ENCODE results near the gene TNRC6C.
A peak's percentile ranks its signal among the peaks of the same experiment; 100 is the strongest.

TNRC6C gene

DNA sequence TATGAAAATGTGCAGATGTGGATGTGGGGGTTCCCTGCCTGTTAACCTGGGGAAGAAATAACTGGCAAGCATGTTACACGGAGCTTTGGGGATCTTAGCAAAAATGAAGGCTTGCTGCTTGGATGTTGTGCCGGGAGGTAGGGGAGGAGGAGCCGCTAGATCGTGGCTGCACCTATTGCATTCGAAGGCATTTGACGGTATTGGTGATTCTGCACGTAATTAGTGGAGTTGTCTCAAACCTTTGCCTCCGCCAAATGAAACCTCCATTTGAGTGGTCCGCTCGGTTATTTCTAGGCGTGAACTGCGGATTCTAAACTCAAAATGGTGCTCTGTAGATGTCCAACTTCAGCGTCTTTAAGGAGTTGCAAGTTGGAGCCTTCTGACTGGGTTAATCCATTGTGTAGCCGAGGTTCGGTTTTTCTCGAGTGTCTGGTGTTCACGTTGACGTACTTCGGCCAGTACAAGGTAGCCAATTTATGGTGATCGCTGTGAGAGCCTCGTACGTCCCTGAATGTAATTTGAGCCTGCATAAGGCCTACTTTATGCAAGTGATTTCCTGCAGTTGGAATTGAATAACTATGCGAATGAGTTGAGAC, 1.5 kb downstream of the TNRC6C start (continued):
- TF ChIP-seq, protein P1, sequence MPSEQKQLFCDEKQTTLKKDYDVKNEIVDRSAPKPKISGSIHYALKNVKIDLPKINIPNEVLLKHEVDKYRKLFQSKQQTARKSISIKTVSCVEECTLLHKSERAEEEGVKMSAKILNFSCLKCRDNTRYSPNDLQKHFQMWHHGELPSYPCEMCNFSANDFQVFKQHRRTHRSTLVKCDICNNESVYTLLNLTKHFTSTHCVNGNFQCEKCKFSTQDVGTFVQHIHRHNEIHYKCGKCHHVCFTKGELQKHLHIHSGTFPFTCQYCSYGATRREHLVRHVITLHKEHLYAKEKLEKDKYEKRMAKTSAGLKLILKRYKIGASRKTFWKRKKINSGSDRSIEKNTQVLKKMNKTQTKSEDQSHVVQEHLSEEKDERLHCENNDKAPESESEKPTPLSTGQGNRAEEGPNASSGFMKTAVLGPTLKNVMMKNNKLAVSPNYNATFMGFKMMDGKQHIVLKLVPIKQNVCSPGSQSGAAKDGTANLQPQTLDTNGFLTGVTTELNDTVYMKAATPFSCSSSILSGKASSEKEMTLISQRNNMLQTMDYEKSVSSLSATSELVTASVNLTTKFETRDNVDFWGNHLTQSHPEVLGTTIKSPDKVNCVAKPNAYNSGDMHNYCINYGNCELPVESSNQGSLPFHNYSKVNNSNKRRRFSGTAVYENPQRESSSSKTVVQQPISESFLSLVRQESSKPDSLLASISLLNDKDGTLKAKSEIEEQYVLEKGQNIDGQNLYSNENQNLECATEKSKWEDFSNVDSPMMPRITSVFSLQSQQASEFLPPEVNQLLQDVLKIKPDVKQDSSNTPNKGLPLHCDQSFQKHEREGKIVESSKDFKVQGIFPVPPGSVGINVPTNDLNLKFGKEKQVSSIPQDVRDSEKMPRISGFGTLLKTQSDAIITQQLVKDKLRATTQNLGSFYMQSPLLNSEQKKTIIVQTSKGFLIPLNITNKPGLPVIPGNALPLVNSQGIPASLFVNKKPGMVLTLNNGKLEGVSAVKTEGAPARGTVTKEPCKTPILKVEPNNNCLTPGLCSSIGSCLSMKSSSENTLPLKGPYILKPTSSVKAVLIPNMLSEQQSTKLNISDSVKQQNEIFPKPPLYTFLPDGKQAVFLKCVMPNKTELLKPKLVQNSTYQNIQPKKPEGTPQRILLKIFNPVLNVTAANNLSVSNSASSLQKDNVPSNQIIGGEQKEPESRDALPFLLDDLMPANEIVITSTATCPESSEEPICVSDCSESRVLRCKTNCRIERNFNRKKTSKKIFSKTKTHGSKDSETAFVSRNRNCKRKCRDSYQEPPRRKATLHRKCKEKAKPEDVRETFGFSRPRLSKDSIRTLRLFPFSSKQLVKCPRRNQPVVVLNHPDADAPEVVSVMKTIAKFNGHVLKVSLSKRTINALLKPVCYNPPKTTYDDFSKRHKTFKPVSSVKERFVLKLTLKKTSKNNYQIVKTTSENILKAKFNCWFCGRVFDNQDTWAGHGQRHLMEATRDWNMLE (tag by site-specific recombination; conservative IDR thresholded peaks at IDR 0.05; ENCODE audit: low read depth): no peak
- TF ChIP-seq ZNF354C (tag by site-specific recombination; IDR thresholded peaks at IDR 0.05; ENCODE audit: borderline replicate concordance, low read depth): no peak
- TF ChIP-seq GLI2 (tag by site-specific recombination; IDR thresholded peaks at IDR 0.05; ENCODE audit: borderline replicate concordance, low read depth): no peak
- no peak for TF ChIP-seq BCL11A (tag by site-specific recombination; IDR thresholded peaks at IDR 0.05; ENCODE audit: low read depth)
- TF ChIP-seq ZNF555 (tag by site-specific recombination; conservative IDR thresholded peaks at IDR 0.05): no peak
- TF ChIP-seq, protein P2, sequence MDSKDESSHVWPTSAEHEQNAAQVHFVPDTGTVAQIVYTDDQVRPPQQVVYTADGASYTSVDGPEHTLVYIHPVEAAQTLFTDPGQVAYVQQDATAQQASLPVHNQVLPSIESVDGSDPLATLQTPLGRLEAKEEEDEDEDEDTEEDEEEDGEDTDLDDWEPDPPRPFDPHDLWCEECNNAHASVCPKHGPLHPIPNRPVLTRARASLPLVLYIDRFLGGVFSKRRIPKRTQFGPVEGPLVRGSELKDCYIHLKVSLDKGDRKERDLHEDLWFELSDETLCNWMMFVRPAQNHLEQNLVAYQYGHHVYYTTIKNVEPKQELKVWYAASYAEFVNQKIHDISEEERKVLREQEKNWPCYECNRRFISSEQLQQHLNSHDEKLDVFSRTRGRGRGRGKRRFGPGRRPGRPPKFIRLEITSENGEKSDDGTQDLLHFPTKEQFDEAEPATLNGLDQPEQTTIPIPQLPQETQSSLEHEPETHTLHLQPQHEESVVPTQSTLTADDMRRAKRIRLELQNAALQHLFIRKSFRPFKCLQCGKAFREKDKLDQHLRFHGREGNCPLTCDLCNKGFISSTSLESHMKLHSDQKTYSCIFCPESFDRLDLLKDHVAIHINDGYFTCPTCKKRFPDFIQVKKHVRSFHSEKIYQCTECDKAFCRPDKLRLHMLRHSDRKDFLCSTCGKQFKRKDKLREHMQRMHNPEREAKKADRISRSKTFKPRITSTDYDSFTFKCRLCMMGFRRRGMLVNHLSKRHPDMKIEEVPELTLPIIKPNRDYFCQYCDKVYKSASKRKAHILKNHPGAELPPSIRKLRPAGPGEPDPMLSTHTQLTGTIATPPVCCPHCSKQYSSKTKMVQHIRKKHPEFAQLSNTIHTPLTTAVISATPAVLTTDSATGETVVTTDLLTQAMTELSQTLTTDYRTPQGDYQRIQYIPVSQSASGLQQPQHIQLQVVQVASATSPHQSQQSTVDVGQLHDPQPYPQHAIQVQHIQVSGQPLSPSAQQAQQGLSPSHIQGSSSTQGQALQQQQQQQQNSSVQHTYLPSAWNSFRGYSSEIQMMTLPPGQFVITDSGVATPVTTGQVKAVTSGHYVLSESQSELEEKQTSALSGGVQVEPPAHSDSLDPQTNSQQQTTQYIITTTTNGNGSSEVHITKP (tag by site-specific recombination; IDR thresholded peaks at IDR 0.05): peak; percentile 96
- TF ChIP-seq, protein P3, sequence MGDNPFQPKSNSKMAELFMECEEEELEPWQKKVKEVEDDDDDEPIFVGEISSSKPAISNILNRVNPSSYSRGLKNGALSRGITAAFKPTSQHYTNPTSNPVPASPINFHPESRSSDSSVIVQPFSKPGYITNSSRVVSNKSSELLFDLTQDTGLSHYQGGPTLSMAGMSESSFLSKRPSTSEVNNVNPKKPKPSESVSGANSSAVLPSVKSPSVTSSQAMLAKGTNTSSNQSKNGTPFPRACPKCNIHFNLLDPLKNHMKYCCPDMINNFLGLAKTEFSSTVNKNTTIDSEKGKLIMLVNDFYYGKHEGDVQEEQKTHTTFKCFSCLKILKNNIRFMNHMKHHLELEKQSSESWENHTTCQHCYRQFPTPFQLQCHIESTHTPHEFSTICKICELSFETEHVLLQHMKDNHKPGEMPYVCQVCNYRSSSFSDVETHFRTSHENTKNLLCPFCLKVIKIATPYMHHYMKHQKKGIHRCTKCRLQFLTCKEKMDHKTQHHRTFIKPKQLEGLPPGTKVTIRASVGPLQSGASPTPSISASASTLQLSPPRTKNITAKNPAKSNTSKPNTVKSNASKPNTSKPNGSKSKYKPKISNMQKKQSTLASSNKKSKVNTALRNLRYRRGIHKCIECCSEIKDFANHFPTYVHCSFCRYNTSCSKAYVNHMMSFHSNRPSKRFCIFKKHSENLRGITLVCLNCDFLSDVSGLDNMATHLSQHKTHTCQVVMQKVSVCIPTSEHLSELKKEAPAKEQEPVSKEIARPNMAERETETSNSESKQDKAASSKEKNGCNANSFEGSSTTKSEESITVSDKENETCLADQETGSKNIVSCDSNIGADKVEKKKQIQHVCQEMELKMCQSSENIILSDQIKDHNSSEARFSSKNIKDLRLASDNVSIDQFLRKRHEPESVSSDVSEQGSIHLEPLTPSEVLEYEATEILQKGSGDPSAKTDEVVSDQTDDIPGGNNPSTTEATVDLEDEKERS (tag by site-specific recombination; IDR thresholded peaks at IDR 0.05): no peak
- TF ChIP-seq, protein P4, sequence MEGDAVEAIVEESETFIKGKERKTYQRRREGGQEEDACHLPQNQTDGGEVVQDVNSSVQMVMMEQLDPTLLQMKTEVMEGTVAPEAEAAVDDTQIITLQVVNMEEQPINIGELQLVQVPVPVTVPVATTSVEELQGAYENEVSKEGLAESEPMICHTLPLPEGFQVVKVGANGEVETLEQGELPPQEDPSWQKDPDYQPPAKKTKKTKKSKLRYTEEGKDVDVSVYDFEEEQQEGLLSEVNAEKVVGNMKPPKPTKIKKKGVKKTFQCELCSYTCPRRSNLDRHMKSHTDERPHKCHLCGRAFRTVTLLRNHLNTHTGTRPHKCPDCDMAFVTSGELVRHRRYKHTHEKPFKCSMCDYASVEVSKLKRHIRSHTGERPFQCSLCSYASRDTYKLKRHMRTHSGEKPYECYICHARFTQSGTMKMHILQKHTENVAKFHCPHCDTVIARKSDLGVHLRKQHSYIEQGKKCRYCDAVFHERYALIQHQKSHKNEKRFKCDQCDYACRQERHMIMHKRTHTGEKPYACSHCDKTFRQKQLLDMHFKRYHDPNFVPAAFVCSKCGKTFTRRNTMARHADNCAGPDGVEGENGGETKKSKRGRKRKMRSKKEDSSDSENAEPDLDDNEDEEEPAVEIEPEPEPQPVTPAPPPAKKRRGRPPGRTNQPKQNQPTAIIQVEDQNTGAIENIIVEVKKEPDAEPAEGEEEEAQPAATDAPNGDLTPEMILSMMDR (tag by site-specific recombination; IDR thresholded peaks at IDR 0.05): no peak
- peak; percentile 11; the same call in 1 of the 2 replicates for TF ChIP-seq ZFHX2 (tag by site-specific recombination; conservative IDR thresholded peaks at IDR 0.05)
- no peak for TF ChIP-seq ZNF623 (tag by site-specific recombination; IDR thresholded peaks at IDR 0.05)
- TF ChIP-seq ZNF366 (tag by site-specific recombination; conservative IDR thresholded peaks at IDR 0.05): no peak
- TF ChIP-seq TRIM28 (IDR thresholded peaks at IDR 0.05; ENCODE audit: borderline replicate concordance, low read length): no peak; the same call in none of the 2 replicates
- TF ChIP-seq SP7 (tag by site-specific recombination; IDR thresholded peaks at IDR 0.05): no peak; the same call in none of the 2 replicates
- TF ChIP-seq ZNF248 (tag by site-specific recombination; IDR thresholded peaks at IDR 0.05): no peak
- TF ChIP-seq YY1 (tag by site-specific recombination; IDR thresholded peaks at IDR 0.05): no peak
- TF ChIP-seq ZIC2 (tag by site-specific recombination; IDR thresholded peaks at IDR 0.05): no peak
- TF ChIP-seq, protein P5, sequence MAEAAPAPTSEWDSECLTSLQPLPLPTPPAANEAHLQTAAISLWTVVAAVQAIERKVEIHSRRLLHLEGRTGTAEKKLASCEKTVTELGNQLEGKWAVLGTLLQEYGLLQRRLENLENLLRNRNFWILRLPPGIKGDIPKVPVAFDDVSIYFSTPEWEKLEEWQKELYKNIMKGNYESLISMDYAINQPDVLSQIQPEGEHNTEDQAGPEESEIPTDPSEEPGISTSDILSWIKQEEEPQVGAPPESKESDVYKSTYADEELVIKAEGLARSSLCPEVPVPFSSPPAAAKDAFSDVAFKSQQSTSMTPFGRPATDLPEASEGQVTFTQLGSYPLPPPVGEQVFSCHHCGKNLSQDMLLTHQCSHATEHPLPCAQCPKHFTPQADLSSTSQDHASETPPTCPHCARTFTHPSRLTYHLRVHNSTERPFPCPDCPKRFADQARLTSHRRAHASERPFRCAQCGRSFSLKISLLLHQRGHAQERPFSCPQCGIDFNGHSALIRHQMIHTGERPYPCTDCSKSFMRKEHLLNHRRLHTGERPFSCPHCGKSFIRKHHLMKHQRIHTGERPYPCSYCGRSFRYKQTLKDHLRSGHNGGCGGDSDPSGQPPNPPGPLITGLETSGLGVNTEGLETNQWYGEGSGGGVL (tag by site-specific recombination; IDR thresholded peaks at IDR 0.05): no peak; the same call in 1 of the 2 replicates
- TF ChIP-seq ZNF621 (tag by site-specific recombination; IDR thresholded peaks at IDR 0.05): no peak
- TF ChIP-seq, protein P6, sequence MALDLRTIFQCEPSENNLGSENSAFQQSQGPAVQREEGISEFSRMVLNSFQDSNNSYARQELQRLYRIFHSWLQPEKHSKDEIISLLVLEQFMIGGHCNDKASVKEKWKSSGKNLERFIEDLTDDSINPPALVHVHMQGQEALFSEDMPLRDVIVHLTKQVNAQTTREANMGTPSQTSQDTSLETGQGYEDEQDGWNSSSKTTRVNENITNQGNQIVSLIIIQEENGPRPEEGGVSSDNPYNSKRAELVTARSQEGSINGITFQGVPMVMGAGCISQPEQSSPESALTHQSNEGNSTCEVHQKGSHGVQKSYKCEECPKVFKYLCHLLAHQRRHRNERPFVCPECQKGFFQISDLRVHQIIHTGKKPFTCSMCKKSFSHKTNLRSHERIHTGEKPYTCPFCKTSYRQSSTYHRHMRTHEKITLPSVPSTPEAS (tag by site-specific recombination; IDR thresholded peaks at IDR 0.05): no peak
- TF ChIP-seq, protein P7, sequence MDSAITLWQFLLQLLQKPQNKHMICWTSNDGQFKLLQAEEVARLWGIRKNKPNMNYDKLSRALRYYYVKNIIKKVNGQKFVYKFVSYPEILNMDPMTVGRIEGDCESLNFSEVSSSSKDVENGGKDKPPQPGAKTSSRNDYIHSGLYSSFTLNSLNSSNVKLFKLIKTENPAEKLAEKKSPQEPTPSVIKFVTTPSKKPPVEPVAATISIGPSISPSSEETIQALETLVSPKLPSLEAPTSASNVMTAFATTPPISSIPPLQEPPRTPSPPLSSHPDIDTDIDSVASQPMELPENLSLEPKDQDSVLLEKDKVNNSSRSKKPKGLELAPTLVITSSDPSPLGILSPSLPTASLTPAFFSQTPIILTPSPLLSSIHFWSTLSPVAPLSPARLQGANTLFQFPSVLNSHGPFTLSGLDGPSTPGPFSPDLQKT (IDR thresholded peaks at IDR 0.05; ENCODE audit: borderline replicate concordance, low read depth, low read length): no peak
- TF ChIP-seq ZNF560 (tag by site-specific recombination; IDR thresholded peaks at IDR 0.05; ENCODE audit: borderline replicate concordance): no peak

All from HEK293 (cell line).